Ovary (tissue), 3 donors: ENCODE results near the gene OR8B8.

Source experiments
- CTCF ChIP-seq, 3 donors: fragments of 450-650 bp in 2 of 3; fragments of 200-600 bp in 1 of 3; IDR thresholded peaks; one replicate each; pipeline versions ENCODE4 v1.5.1 to v1.8.0; 2016 to 2022; ENCODE audit warnings: antibody characterized with exemption in 3 of 3, mild to moderate bottlenecking in 1 of 3
- EP300 ChIP-seq: sonication (generic); formaldehyde crosslinking; IDR thresholded peaks from one replicate; pipeline ENCODE4 v1.6.1; 2017; ENCODE audit warnings: antibody characterized with exemption
- POLR2A ChIP-seq: fragments of 450-650 bp; IDR thresholded peaks from one replicate; pipeline ENCODE4 v1.6.1; 2017; ENCODE audit warnings: antibody characterized with exemption, mild to moderate bottlenecking, moderate library complexity
- donor health status: DM: no; HTN: no; CAD: no.

- TF ChIP-seq CTCF (IDR thresholded peaks at IDR 0.05) (no peak), POLR2A (no peak), EP300 (no peak)
Measured at GRCh38 chr11:124467381-124467927, 22.0 kb upstream of the OR8B8 start.
